CD14-positive monocyte (primary cell): ENCODE results near the gene KLRG1. TPM values are rescaled to one million over a fixed set of nuclear protein-coding genes. Genes with fewer than 3 reads are reported as not detected.

ENCODE experiments used
- DNase-seq, 3 donors: peaks; one replicate each; pipeline ENCODE4 v3.0.0-alpha.2; 2011 to 2022
- H2AFZ ChIP-seq: 2 replicates; pipeline ENCODE4 v1.6.0; 2012; ENCODE audit warnings: mild to moderate bottlenecking, low read depth, low read length, inconsistent platforms; ENCODE audit not compliant: insufficient read depth, poor library complexity, severe bottlenecking
- H3K27ac ChIP-seq, 2 donors: 1 replicate in 1 of 2; 2 replicates in 1 of 2; pipeline ENCODE4 v1.5.1; 2012 to 2013; ENCODE audit warnings: low read length in 2 of 2, control low read depth in 1 of 2, inconsistent platforms in 1 of 2, low read depth in 1 of 2, mild to moderate bottlenecking in 1 of 2
- H3K27me3 ChIP-seq, 2 donors: one replicate each; pipeline versions ENCODE4 v1.6.0 to v1.6.1; 2011 to 2013; ENCODE audit warnings: low read length in 2 of 2; ENCODE audit not compliant: control insufficient read depth in 2 of 2, insufficient read depth in 2 of 2
- H3K36me3 ChIP-seq, 2 donors: replicated peaks in 1 of 2; 1 replicate in 1 of 2; 2 replicates in 1 of 2; pipeline versions ENCODE4 v1.5.1 to v1.6.1; 2012 to 2013; ENCODE audit warnings: low read length in 2 of 2, control low read depth in 1 of 2, inconsistent platforms in 1 of 2, mild to moderate bottlenecking in 1 of 2; ENCODE audit not compliant: insufficient read depth in 2 of 2, control insufficient read depth in 1 of 2
- H3K4me1 ChIP-seq, 2 donors: 1 replicate in 1 of 2; 2 replicates in 1 of 2; pipeline versions ENCODE4 v1.5.1 to v1.6.1; 2012 to 2013; ENCODE audit warnings: low read length in 2 of 2, control low read depth in 1 of 2, inconsistent platforms in 1 of 2, mild to moderate bottlenecking in 1 of 2, moderate library complexity in 1 of 2; ENCODE audit not compliant: insufficient read depth in 2 of 2, control insufficient read depth in 1 of 2
- H3K4me2 ChIP-seq: replicated peaks from 2 replicates; pipeline ENCODE3; 2012; ENCODE audit warnings: low read length, moderate library complexity, mild to moderate bottlenecking; ENCODE audit not compliant: poor library complexity, severe bottlenecking; ENCODE audit errors: extremely low read depth
- H3K4me3 ChIP-seq, 3 experiments: fragments of 200-600 bp in 1 of 3; sonication (generic) in 1 of 3; replicated peaks in 1 of 3; 1 replicate in 2 of 3; 2 replicates in 1 of 3; pipeline ENCODE4 v1.5.1; 2011 to 2013; ENCODE audit warnings: low read length in 3 of 3, mild to moderate bottlenecking in 3 of 3, control low read depth in 2 of 3, low read depth in 2 of 3, inconsistent platforms in 1 of 3, moderate library complexity in 1 of 3
- H3K79me2 ChIP-seq: 2 replicates; pipeline ENCODE4 v1.6.0; 2012; ENCODE audit warnings: mild to moderate bottlenecking, control low read depth, inconsistent platforms, low read length, moderate library complexity; ENCODE audit not compliant: insufficient read depth
- H3K9ac ChIP-seq: 2 replicates; pipeline ENCODE4 v1.6.0; 2017; ENCODE audit warnings: low read length, mild to moderate bottlenecking; ENCODE audit not compliant: insufficient read depth, poor library complexity, severe bottlenecking
- H3K9me3 ChIP-seq, 2 donors: replicated peaks in 1 of 2; 1 replicate in 1 of 2; 2 replicates in 1 of 2; pipeline versions ENCODE4 v1.5.1 to v1.6.1; 2012 to 2013; ENCODE audit warnings: low read length in 2 of 2, control low read depth in 1 of 2; ENCODE audit not compliant: control insufficient read depth in 1 of 2, insufficient read depth in 1 of 2
- H4K20me1 ChIP-seq: 2 replicates; pipeline ENCODE4 v1.6.0; 2012; ENCODE audit warnings: mild to moderate bottlenecking, low read length, control low read depth, moderate library complexity; ENCODE audit not compliant: insufficient read depth
- H3K27ac Mint-ChIP-seq, 7 donors: one replicate each; pipeline ENCODE4 v1.8.0; 2020; ENCODE audit warnings: mild to moderate bottlenecking in 7 of 7, mixed read lengths in 7 of 7, moderate library complexity in 6 of 7, inconsistent platforms in 2 of 7
- H3K27me3 Mint-ChIP-seq, 3 donors: one replicate each; pipeline ENCODE4 v1.8.0; 2021 to 2022; ENCODE audit warnings: low read depth in 3 of 3, mild to moderate bottlenecking in 3 of 3, mixed read lengths in 3 of 3, moderate library complexity in 3 of 3, inconsistent platforms in 1 of 3
- H3K36me3 Mint-ChIP-seq, 2 donors: one replicate each; pipeline ENCODE4 v1.8.0; 2020; ENCODE audit warnings: mixed read lengths in 2 of 2, inconsistent platforms in 1 of 2, mild to moderate bottlenecking in 1 of 2
- H3K4me1 Mint-ChIP-seq: one replicate; pipeline ENCODE4 v1.8.0; 2020; ENCODE audit warnings: mild to moderate bottlenecking, mixed read lengths
- H3K4me3 Mint-ChIP-seq, 2 donors: one replicate each; pipeline ENCODE4 v1.8.0; 2020; ENCODE audit warnings: mild to moderate bottlenecking in 2 of 2, mixed read lengths in 2 of 2, moderate library complexity in 1 of 2
- H3K9me3 Mint-ChIP-seq, 7 donors: one replicate each; pipeline ENCODE4 v1.8.0; 2020 to 2022; ENCODE audit warnings: mixed read lengths in 7 of 7, mild to moderate bottlenecking in 6 of 7, moderate library complexity in 6 of 7, inconsistent platforms in 2 of 7
- WGBS: methylation state at CpG from one replicate; pipeline ENCODE4 v1.1.5; 2013; ENCODE audit warnings: missing lambda C conversion rate; ENCODE audit not compliant: insufficient coverage; 5-methylcytosine and 5-hydroxymethylcytosine counted together
- intact Hi-C, 2 donors: fragments of 100-400 bp; cut with micrococcal nuclease; formaldehyde crosslinking; loops; one replicate each; pipeline versions ENCODE4 v1.15.0 to v1.15.1; 2023
- polyA plus RNA-seq, 3 donors: library from polyadenylated mRNA; depleted of rRNA in 1 of 3; unstranded in 2 of 3; stranded (reverse) in 1 of 3; fragments of 300-500 nt in 2 of 3; fragments of >200 nt in 1 of 3; fragmentation: Illumina TruSeq in 2 of 3; gene quantifications; 1 replicate in 2 of 3; 2 replicates in 1 of 3; pipeline ENCODE4 v1.2.3, GENCODE V29; 2012 to 2021
- TF ChIP-seq, protein P1 (sequence below): fragments of 200-600 bp; IDR thresholded peaks from one replicate; pipeline ENCODE4 v1.8.0; 2022; ENCODE audit warnings: antibody characterized with exemption, mild to moderate bottlenecking

The KLRG1 gene
- polyA plus RNA-seq, 3 donors, result 1.1 to 3.4 (median 2.3) TPM

DNA sequence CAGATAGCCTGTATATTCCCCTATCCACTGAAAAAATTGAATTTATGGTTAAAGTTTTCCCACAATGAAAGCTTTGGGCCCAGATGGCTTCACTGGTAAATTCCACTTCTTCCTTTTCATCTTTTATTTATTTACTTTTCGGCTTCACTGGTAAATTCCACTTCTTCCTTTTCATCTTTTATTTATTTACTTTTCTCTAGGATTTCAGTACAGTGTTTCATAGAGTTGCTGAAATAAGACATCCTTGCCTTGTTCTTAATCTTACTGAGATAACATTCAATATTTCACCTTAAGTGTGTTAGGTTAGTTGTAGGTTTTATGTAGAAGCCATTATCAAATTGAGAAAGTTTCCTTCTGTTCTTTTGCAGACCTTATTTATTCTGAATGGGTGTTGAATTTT is 18.9 kb upstream of the KLRG1 start:
- H3K27me3 ChIP-seq, result no peaks in the 10 kb centered on the region
- intact Hi-C loops, result no loop called here
- Mint-ChIP-seq H3K4me1 (no peaks in the 10 kb centered on the region), H3K4me3 (no peak overlapping the region), H3K27me3 (peaks cover 0 to 2% (median 0%) of the 10 kb centered on the region in 3 donors), H3K9me3 (peaks cover 20 to 40% (median 33%) of the 10 kb centered on the region in 7 donors), H3K27ac (no peak overlapping the region), H3K36me3 (no peaks in the 10 kb centered on the region)
- H4K20me1 ChIP-seq, result no peaks in the 10 kb centered on the region
- DNase-seq, result no peak
- no peaks in the 10 kb centered on the region for H3K4me1 ChIP-seq
- H3K27ac ChIP-seq, result no peak overlapping the region
- WGBS, result no CpG with 5 or more reads among the region's 1 CpG
- no peaks in the 10 kb centered on the region for H3K36me3 ChIP-seq
- H2AFZ ChIP-seq, result no peak overlapping the region
- no peak overlapping the region for H3K4me2 ChIP-seq
- H3K9ac ChIP-seq, result no peak overlapping the region
- peaks cover 16 to 18% of the 10 kb centered on the region in 2 donors for H3K9me3 ChIP-seq
- TF ChIP-seq, protein P1, sequence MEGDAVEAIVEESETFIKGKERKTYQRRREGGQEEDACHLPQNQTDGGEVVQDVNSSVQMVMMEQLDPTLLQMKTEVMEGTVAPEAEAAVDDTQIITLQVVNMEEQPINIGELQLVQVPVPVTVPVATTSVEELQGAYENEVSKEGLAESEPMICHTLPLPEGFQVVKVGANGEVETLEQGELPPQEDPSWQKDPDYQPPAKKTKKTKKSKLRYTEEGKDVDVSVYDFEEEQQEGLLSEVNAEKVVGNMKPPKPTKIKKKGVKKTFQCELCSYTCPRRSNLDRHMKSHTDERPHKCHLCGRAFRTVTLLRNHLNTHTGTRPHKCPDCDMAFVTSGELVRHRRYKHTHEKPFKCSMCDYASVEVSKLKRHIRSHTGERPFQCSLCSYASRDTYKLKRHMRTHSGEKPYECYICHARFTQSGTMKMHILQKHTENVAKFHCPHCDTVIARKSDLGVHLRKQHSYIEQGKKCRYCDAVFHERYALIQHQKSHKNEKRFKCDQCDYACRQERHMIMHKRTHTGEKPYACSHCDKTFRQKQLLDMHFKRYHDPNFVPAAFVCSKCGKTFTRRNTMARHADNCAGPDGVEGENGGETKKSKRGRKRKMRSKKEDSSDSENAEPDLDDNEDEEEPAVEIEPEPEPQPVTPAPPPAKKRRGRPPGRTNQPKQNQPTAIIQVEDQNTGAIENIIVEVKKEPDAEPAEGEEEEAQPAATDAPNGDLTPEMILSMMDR, result no peak
- no peak overlapping the region for H3K4me3 ChIP-seq
- H3K79me2 ChIP-seq, result no peaks in the 10 kb centered on the region

- H3K9me3 ChIP-seq, result peaks cover 6 to 17% of the 10 kb centered on the region in 2 donors
- TF ChIP-seq, protein P1, result no peak
- no peaks in the 10 kb centered on the region for H3K27me3 ChIP-seq
- Mint-ChIP-seq H3K27ac (no peak overlapping the region), H3K27me3 (peaks cover 0 to 2% (median 0%) of the 10 kb centered on the region in 3 donors), H3K4me1 (no peaks in the 10 kb centered on the region), H3K4me3 (no peak overlapping the region), H3K9me3 (peaks cover 13 to 26% (median 19%) of the 10 kb centered on the region in 7 donors), H3K36me3 (peaks cover 2 to 4% of the 10 kb centered on the region in 2 donors)
- 78% methylated on average over 1 of the region's 3 CpGs for WGBS
- no peaks in the 10 kb centered on the region for H3K4me1 ChIP-seq
- H2AFZ ChIP-seq, result no peak overlapping the region
- H3K79me2 ChIP-seq, result no peaks in the 10 kb centered on the region
- H3K4me3 ChIP-seq, result no peak overlapping the region
- H3K36me3 ChIP-seq, result no peaks in the 10 kb centered on the region
- no peak overlapping the region for H3K9ac ChIP-seq
- no peak for DNase-seq
- no peak overlapping the region for H3K4me2 ChIP-seq
- H4K20me1 ChIP-seq, result no peaks in the 10 kb centered on the region
- H3K27ac ChIP-seq, result no peak overlapping the region
- intact Hi-C loops, result no loop called here
Measured at GRCh38 chr12:8980137-8980536, 9.2 kb upstream of the KLRG1 start.
